IPS-NIHi7 (cell line): ENCODE measurements around the gene ABCD3.
"Not testable (repeated sequence)": the region's sequence is repeated elsewhere in the genome, so short reads cannot be mapped to it uniquely, and the experiment has no call there.

ENCODE experiments used
- DNase-seq: peaks from one replicate; pipeline ENCODE4 v3.0.0; 2012; ENCODE audit warnings: mixed read lengths; ENCODE audit errors: extremely low spot score

The ABCD3 gene

DNA sequence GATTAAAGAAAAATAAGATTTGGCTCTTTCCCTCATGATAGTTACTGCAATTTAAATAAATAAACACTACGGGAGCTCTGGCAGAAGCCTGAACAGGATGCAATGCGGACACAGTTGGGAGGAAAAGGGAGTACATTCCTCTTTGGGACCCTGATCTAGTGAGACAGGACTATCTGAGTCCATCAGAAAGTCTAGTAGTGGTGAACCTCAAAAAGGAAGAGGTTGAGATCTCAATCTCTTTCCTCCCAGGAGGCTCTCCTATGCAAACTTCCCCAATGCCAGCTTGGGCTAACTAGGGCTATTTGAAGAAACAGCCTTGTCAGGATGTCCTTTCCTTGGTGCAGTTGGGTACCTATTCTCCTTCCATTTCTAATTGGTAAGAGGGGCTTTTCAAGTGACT lies 4.9 kb upstream of the ABCD3 start:
- DNase-seq: no peak

DNA sequence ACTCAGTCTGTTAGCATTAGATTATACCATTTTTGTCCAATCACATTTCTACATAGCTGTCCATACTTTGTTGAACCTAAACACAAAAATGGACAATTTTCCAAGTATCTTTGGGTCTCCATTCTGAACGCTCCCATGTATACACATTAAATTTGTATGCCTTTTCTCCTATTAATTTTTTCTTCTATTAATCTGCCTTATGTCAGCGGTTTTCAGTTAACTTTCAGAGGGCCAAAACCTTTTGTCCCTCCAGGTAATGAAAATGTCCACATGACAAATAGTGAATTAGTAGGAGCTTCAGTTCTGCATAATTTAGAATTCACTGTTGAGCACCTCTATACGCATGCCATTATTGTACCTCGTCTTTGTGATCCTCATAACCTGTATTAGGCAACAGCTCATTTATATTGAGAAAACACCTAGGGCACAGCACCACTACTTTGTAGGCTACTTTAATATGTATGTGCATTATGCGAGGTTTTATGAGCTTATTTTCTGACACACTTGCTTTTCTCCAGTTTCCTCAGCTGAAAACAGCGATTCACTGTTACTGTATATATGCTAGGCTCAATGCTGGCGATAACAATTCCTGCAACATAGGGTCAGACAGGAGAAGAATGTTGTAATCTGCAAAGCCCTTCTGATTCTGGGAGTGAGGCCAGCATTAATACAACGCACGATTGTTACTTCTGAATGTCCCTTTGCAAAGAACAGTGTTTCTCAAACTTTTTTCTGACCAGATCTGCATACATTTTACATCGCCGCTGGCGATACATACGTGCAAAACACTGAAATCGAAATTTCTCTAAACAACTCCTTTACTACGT lies 1.1 kb upstream of the ABCD3 start:
- no peak for DNase-seq

DNA sequence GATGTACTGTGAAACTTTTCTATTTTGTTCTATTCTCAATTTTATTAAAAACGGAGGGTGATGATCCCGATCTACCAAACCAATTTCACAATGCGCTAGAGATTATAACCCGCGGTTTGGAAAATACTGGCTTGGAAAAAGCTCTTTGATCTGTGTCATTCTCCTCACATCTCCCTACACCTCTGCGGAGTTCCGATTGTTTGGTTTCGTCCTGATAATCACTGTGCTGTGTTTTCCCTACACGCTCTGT lies 536 bp upstream of the ABCD3 start:
- no peak for DNase-seq

DNA sequence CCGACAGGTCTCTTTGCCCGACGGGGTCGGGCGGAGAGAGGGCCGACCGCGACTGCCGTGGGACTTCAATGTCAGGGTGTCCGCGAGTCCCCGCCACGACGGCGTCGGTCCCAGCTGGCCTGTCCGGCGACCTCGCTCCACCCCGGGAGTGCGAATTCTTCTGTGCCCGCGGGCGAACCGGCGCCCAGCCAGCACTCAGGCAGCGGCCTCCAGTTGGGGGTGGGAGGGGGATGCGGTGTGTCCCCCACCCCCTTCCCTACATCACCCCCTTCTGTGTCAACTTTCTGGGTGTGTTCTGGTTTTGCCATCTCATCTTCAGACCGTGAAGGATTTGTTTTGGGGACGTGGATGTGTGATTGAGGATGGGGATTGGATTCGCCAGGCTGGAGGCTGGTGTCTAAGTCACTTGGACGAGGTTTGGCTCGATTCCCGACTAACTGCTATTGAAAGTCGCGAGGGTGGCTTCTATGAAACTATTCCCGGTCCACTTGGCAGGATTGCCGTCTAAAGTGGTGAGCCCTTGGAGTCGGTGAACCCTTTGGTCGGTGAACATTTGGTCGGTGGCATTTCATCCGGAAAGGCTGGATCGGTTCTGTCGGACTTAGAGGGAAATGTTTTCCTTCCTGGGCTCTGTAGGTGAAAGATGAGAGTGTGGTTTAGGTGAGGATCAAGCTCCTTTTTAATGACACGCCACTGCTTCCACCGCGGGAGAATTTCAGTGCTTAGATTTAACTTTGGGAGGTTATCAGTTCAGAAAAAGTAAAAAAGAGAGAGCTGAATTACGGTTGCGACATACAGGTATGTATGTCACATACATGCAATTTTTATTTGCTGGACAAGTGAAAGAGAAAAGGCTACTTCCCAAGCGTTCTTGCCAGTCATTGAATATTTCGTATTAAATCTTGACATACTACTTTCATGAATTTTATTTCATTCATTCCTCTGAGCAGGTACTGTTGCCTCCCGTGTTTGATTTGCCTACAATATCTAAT lies 771 bp downstream of the ABCD3 start:
- peak; percentile 36 for DNase-seq

DNA sequence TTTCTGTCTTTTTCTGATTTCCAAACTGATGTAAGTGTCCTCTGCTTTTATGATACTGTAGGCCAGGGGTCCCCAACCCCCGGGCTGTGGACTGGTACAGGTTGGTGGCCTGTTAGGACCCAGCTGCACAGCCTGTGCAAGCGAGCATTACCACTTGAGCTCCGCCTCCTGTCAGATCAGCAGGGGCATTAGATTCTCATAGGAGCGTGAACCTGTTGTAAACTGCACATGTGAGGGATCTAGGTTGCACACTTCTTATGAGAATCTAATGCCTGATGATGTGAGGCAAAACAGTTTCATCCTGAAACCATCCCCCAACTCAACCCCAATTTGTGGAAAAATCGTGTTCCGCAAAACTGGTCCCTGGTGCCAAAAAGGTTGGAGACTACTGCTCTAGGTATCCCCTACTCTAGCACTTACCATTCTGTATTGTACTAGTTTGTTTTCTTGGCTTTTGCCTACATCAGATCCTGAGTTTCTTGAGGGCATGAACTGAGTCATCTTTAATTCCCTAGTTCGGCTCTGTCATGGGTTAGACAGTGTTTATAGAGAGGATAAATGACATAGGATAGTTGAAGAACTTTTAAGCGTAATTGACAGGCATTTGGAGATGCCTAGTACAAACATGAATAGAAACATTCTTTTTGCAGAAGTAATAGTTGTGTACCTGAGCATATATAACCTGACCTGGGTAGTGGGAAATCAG lies 4.1 kb downstream of the ABCD3 start:
- DNase-seq: no peak

DNA sequence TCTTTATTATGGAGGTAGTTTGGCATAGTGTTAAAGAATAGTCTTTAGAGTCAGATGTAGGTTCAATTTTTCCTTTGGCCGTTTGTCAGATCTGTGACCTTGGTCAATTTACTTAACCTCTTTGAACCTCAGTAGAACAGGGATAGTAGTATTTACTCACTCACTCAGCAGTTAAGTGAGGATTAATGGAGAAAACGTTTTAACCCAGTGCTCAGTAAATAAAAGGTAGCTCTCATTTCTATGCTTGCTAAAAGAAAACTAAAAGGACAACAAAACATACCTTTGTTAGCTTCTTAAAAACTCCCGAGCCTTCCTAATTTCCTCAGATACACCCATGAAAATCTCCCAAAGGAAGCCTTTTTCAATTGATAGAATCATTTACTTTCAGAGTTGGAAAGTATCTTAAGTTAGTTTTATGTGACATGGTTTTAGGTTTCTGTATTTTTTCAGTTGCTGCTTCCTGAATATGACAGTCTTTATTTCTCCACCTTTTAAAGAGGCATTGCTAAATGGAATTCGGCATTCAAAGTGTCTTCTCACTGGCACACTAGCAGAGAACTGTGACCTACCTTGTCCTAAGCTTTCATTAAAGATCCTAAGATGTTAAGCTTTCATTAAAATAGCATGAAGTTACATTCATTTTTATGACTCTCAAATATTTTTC lies 7.8 kb downstream of the ABCD3 start:
- DNase-seq: no peak

DNA sequence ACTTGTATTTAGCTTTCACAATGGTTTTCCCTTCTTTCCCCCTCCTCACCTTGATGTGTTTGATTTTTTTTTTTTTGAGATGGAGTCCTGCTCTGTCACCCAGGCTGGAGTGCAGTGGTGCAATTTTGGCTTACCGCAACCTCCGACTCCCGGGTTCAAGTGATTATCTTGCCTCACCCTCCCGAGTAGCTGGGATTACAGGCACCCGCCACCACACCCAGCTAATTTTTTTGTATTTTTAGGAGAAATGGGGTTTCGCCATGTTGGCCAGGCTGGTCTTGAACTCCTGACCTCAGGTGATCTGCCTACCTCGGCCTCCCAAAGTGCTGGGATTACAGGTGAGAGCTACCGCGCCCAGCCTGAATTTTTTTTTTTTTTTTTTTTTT lies 8.3 kb downstream of the ABCD3 start:
- DNase-seq: not testable (repeated sequence)

DNA sequence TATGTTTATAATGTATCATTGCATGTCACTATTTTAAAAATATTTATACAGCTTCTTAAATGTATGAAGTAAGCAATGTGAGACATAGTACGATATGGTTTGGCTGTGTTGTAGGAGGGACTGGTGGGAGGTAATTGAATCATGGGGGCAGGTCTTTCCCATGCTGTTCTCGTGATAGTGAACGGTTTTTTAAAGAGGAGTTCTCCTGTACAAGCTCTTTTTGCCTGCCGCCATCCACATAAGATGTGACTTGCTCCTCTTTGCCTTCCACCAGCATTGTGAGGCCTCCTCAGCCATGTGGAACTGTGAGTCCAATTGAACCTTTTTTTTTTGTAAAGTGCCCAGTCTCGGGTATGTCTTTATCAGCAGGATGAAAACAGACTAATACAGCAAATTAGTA lies 10.3 kb downstream of the ABCD3 start:
- no peak for DNase-seq

DNA sequence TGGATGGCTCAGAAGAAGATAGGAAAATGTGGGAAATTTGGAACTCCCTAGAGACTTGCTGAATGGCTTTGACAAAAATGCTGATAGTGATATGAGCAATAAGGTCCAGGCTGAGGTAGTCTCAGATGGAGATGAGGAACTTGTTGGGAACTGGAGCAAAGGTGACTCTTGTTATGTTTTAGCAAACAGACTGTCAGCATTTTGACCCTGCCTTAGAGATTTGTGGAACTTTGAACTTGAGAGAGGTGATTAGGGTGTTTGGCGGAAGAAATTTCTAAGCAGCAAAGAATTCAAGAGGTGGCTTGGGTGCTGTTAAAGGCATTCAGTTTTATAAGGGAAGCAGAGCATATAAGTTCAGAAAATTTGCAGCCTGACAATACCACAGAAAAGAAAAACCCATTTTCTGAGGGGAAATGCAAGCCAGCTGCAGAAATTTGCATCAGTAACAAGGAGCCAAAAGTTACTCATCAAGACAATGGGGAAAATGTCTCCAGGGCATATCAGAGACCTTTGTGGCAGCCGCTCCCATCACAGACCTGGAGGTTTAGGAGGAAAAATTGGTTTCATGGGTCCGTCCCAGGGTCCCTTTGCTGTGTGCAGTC lies 10.8 kb downstream of the ABCD3 start:
- not testable (repeated sequence) for DNase-seq

DNA sequence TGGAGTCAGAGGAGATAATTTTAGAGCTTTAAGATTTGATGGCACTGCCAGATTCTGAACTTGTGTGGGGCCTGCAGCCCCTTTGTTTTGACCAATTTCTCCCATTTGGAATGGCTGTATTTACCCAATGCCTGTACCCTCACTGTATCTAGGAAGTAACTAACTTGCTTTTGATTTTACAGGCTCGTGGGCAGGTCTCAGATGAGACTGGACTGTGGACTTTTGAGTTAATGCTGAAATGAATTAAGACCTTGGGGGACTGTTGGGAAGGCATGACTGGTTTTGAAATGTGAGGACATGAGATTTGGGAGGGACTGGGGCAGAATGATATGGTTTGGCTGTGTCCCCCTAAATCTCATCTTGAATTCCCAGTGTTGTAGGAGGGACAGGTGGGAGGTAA lies 11.9 kb downstream of the ABCD3 start:
- not testable (repeated sequence) for DNase-seq

DNA sequence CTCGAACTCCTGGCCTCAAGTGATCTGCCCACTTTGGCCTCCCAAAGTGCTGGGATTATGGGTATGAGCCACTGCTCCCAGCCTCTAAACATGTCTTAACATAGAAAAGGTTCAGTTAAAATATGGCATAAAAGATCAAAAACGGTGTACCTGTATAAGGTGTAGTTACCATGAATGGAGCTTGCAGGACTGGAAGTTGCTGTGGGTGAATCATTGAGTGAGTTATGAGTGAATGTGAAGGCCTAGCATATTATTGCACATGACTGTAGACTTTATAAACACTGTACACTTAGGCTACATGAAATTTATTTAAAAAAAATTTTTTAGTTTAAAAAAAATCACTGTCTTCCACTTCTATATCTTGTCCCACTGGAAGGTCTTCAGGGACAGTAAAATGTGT lies 15.7 kb downstream of the ABCD3 start:
- no peak for DNase-seq

DNA sequence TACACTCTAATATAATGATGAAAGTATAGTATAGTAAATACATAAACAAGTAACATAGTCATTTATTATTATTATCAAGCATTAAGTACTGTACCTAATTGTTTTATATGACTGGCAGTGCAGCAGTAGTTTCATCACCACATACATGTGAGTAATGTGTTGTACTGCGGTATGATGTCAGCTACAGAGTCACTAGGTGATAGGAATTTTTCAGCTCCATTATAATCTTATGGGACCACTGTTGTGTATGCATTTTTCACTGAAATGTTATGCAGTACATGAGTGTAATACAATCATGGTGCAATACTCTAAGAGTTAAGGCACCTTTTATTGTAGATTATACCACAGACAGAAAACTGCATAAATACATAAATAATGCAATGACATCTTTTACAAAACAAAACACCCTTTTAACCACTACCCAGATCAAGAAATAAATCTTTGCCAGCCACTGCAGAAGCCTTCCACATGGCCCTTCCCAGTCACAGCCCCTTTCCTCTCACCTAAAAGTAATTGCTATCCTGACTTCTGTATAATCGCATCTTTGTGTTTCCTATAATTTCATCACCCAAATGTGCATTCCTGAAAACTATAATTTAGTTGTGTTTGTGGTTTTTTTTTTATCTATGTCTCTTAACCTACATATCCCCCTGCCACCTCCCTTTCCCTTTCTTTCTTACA lies 16.3 kb downstream of the ABCD3 start:
- no peak for DNase-seq

DNA sequence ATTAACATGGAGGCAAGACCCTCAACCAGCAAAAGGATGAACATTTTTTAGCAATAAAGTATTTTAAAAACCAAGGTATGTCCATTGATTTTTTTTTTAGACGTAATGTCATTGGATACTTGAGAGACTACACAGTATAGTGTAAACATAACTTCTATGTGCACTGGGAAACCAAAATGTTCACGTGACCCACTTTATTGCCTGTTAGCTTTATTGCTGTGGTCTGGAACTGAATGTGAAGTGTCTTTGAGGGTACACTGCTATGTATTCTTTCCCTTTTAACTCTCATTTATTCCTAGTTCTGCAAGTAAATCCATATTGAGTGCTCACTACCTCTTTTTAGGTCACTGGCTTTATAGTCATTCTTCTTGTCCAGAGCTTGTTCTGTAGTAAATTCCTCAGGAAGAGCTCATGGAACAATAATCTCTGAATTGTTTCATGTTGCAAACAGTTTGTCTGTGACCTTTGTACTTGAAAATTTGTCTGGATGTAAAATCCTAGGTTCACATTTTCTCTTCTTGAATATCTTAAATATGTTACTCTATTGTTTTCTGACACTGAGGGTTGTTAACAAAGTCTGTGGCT lies 20.6 kb downstream of the ABCD3 start:
- DNase-seq: no peak

DNA sequence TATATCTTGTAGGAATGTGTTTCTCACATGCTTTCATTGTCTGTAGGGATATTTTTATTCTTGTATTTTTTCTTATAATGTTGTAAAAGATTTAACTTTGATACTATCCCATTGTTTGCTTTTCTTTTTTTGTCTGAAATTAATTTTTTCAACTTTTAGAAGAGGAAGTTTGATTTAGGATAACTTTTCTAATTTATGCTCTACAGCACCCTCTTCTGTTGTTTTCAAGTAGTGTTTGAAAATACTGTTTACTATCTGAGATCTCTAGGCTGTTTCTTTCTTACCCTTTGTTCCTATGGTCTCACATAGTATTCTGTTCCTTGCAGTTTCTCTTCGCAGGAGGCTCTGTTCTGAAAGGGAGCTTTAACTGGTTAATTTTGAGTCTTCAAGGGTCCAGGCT lies 21.9 kb downstream of the ABCD3 start:
- no peak for DNase-seq

DNA sequence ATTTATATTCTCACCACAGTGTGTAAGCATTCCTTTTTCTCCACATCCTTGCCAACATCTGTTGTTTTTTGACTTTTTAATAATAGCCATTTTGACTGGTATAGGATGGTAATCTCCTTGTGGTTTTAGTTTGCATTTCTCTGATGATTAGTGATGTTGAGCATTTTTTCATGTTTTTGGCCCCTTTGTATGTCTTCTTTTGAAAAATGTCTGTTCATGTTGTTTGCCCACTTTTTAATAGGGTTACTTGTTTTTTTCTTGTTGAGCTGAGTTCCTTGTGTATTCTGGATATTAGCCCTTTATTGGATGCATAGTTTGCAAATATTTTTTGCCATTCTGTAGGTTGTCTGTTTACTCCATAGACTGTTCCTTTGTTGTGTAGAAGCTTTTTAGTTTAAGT lies 24.9 kb downstream of the ABCD3 start:
- not testable (repeated sequence) for DNase-seq

DNA sequence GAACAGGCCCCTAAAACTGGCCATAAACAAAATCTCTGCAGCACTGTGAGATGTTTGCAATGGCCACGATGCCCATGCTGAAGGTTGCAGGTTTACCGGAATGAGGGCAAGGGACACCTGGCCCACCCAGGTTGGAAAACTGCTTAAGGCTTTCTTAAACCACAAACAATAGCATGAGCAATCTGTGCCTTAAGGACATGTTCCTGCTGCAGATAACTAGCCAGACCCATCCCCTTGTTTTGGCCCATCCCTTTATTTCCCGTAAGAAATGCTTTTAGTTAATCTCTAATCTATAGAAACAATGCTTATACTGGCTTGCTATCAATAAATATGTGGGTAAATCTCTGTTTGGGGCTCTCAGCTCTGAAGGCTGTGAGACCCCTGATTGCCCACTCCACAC lies 26.6 kb downstream of the ABCD3 start:
- not testable (repeated sequence) for DNase-seq

DNA sequence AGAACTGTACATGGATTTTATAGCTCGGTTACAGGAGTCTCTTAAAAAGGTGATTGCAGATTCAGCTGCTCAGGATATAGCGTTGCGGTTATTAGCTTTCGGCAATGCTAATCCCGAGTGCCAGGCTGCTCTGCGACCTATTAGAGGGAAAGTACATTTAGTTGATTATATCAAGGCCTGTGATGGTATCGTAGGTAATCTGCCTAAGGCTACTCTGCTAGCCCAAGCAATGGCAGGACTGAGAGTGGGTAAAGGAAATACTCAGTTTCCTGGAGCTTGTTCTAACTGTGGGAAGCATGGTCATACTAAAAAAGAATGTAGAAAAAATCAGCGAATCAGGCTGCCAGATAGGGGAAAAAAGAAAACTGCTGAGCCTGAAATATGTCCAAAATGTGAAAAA lies 27.5 kb downstream of the ABCD3 start:
- not testable (repeated sequence) for DNase-seq

DNA sequence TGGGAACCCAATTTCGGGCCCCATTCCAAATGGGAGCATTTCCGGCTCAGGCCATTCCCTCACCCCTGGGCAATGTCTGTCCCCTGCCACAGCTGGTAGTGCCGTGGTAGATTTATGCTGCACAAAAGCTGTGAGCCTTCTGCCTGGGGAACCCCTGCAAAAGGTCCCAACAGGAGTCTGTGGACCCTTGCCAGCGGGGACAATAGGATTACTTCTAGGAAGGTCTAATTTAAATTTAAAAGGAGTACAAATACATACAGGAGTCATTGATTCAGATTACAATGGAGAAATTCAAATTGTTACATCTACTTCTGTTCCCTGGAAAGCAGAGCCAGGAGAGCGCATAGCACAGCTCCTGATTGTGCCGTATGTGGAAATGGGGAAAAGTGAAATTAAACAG lies 28.0 kb downstream of the ABCD3 start:
- DNase-seq: not testable (repeated sequence)

DNA sequence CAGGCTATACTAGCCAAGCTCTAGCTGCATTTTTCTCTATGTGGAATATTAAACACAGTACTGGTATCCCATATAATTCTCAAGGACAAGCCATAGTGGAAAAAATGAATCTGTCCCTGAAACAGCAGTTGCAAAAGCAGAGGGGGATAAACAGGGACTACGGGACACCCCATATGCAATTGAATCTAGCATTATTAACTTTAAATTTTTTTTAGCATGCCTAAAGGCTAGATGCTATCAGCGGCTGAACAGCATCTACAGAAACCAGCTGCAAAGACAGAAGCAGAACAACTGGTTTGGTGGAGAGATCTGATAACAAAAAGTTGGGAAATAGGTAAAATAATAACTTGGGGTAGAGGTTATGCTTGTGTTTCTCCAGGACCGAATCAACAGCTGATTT lies 30.6 kb downstream of the ABCD3 start:
- not testable (repeated sequence) for DNase-seq

DNA sequence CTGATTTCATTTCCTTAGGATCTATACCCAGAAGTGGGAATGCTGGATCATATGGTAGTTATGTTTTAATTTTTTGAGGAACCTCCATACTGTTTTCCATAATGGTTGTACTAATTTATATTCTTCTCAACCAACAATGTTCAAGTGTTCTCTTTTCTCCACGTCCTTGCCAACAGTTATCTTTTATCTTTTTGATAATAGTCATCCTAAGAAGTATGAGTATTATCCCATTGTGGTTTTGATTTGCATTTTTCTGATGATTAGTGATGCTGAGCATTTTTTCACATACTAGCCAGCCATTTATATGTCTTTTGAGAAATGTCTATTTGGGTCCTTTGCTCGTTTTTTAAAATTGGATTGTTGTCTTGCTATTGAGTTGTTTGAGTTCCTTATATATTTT lies 38.5 kb downstream of the ABCD3 start:
- no peak for DNase-seq

DNA sequence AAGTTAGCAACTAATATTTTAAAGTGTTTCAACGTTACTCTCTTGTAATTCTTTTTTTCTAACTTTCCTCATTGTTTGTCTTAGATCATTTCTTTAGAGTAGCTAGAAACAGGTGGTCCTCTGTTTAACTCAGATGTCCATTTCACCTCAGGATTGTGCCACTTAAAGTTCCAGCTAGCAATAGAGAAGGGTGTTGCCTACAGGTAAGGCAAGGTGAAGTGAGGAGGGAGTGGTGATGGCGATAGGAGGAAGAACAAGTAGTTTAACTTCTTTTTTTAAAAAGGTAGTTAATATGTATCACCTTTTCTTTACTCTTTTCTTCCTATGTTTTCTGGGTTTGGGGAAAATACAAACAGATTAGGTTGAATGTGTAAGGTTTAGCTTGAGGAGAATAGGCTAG lies 44.4 kb downstream of the ABCD3 start:
- no peak for DNase-seq
